Jurkat, Clone E6-1 (cell line): ENCODE data around the gene GLIPR1L2.
"Not testable (repeated sequence)": the region's sequence is repeated elsewhere in the genome, so short reads cannot be mapped to it uniquely, and the experiment has no call there.

ENCODE experiments used
- DNase-seq: peaks from one replicate; pipeline ENCODE4 v3.0.0-alpha.2; 2011; ENCODE audit warnings: low read depth, low spot score
- H3K4me3 ChIP-seq: 2 replicates; pipeline ENCODE4 v1.5.1; 2011; ENCODE audit warnings: mild to moderate bottlenecking, low read length, control low read depth, moderate library complexity

Gene GLIPR1L2

DNA sequence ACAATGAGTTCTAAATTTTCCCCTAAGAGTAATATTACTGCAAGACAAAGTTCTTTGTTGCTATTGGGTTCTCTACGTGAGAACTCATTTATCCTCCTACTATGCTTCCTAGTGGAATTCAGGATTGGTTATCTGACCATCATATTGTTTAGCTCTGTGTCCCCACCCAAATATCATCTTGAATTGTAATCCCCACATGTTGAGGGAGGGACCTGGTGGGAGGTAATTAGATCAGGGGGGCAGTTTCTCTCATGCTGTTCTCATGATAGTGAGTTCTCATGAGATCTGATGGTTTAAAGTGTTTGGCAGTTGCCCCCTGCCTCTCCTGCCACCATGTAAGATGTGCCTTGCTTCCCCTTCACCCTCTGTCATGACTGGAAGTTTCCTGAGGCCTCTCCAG, 36.6 kb downstream of the GLIPR1L2 start:
- H3K4me3 ChIP-seq, result no peak overlapping the region
- DNase-seq, result no peak

DNA sequence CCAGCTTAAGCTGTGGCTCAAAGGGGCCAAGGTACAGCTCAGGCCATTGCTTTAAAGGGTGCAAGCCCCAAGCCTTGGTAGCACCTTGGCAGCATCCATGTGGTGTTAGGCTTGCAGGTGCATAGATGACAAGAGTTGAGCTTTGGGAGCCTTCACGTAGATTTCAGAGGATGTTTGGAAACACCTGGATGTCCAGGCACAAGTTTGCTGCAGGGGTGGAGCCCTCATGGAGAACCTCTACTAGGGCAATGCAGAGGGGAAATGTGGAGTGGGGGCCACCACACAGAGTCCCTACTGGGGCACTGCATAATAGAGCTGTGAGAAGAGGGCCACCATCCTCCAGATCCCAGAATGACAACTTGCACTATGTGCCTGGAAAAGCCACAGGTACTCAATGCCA, 37.9 kb downstream of the GLIPR1L2 start:
- no peak for DNase-seq
- no peak overlapping the region for H3K4me3 ChIP-seq

DNA sequence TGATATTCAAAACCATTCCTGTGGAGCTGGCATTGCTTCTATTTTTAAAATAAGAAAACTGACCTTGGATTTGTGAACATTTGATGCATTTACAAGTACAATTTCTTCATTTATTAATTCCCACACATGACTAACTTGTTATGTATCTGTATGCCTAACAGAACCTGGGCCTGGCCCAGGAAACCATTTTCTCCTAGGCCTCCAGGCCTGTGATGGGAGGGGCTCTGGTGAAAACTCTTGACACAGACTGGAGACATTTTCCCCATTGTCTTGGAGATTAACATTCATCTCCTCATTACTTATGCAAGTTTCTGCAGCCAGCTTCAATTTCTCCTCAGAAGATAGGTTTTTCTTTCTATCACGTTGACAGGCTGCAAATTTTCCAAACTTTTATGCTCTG, 42.0 kb downstream of the GLIPR1L2 start:
- DNase-seq, result no peak

DNA sequence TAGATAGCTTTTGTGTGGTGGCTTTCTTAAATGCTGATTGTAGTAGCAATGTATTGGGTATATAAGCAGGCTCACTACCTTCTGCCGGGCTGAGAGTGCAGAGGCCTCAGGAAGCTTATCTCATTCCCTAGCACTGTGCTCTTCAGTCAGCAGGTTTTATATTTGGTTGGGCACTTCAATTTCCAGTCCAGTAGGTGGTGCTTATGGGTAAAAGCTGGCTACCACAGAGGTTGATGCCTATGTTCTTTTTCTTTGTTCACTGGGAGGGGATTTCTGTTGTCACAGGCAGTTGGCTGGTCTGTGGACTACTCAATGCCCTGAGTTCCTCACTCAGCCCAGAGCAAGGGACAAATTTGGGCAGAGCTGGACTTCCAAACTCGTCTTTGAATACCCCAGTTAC, 46.7 kb downstream of the GLIPR1L2 start:
- no peak overlapping the region for H3K4me3 ChIP-seq
- DNase-seq, result no peak

More for the DNA sequence above, 42.0 kb downstream of the GLIPR1L2 start:
- no peak overlapping the region for H3K4me3 ChIP-seq

DNA sequence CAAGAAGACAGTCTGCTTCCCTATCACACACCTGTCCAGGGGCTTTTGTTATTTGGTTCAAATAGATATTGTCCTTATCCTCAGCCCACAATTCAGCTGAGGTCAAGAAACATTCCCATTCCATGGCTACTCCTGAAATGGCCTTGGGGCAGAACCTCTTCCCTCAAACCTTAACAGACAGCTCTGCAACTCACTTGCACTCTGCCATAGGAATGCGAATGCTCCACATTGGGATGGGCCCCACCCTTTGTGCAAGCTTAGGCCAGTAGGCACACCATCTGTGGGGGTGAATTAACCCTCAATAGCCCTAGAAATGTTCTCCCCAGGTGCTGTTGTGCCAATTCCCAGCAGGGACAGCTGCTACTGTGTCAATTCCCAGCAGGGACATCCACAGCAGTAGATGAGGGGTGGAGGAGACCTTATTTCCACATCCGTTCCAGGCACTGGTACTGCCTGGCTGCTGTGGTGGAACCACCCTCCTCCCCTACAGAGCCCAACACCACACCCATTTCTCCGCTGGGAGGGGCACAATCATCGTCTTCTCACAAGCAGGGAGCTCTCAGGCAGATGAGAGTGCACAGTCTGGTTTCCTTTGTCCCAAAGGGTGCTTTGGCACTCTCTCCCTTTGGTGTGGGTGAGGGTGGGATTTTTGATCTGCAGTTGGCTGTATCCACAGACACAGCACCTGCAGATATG, 47.3 kb downstream of the GLIPR1L2 start:
- peak; percentile 93 for DNase-seq
- no peak overlapping the region for H3K4me3 ChIP-seq

DNA sequence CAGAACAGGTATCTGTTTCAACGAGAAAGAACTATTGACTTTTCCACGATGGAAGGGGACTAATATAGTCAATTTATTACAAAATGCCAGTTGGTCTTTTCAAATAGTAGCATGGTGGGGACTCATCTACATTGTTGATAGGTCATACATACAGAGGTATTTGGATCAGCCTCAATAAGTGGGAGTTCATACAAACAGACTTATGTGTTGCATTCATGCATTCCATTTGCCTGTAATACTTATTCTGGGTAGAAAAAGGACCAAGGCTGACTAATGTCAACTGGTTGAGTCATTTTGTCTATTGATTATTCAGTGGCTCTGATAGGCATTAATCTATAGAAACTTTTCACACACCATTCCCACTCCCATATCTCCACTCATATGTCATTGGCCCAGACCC, 48.2 kb downstream of the GLIPR1L2 start:
- no peak for DNase-seq
- H3K4me3 ChIP-seq, result no peak overlapping the region

DNA sequence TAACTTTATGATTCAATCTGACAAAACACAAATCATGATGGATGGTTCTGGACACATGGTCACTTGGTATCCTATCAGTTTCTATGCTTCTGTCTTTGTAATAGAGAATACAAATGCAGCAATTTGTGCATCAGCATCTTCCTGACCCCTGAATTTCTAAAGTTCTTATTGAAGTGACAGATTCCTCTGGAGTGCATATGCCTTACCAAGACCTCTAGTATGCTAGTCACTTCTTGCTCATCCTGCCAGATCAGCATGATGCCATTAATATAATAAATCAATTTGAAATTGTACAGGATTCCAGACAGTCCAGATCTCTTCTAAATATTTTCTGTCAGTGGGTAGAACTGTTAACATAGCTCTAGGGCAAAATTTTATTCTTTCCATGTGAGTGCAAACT, 49.0 kb downstream of the GLIPR1L2 start:
- DNase-seq, result no peak
- no peak overlapping the region for H3K4me3 ChIP-seq

DNA sequence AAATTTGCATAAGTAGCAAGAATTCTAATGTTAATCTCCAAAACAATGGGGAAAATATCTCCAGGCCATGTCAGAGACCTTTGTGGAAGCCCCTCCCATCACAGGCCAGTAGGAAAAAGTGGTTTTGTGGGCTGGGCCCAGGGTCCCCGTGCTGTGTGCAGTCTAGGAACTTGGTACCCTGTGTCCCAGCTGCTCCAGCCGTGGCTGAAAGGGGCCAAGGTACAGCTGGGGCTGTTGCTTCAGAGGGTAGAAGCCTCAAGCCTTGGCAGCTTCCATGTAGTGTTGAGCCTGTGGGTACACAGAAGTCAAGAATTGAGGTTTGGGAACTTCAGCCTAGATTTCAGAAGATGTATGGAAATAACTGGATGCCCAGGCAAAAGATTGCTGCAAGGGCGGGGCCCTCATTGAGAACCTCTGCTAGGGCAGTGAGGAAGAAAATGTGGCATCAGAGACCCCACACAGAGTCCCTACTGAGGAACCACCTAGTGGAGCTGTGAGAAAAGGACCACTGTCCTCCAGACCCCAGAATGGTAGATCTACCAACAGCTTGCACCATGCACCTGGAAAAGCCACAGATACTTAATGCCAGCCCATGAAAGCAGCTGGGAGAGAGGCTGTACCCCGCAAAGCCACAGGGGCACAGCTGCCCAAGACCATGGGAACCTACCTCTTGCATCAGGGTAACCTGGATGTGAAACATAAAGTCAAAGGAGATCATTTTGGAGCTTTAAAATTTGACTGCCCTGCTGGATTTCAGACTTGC, 51.0 kb downstream of the GLIPR1L2 start:
- peak; percentile 87 for DNase-seq
- not testable (repeated sequence) for H3K4me3 ChIP-seq

DNA sequence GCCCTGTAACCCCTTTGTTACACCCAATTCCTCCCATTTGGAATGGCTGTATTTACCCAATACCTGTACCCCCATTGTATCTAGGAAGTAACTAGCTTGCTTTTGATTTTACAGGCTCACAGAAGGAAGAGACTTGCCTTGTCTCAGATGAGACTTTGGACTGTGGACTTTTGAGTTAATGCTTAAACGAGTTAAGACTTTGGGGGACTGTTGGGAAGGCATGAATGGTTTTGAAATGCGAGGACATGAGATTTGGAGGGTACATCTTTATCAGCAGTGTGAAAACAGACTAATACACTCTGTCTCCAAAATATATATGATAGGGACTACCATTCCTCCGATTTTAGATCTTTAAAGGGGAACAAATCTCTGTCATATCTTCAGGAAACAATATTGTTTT, 51.6 kb downstream of the GLIPR1L2 start:
- not testable (repeated sequence) for DNase-seq, H3K4me3 ChIP-seq

DNA sequence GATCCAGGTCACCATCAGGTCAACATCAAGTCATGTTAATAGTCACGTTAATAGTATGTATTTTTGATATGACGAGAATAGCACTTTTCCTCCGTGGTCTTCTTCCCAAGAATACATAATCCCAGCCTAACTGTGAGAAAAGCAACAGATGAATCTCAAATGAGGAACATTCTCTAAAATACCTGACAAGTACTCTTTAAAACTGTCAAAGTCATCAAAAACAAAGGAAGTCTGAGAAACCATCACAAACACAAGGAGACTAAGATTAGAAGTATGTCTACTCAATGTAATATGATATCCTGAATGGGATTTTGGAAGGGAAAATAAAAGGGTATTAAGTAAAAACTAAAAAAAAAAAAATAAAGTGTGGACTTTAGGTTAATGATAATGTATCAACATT, 52.8 kb downstream of the GLIPR1L2 start:
- H3K4me3 ChIP-seq, result no peak overlapping the region
- no peak for DNase-seq

DNA sequence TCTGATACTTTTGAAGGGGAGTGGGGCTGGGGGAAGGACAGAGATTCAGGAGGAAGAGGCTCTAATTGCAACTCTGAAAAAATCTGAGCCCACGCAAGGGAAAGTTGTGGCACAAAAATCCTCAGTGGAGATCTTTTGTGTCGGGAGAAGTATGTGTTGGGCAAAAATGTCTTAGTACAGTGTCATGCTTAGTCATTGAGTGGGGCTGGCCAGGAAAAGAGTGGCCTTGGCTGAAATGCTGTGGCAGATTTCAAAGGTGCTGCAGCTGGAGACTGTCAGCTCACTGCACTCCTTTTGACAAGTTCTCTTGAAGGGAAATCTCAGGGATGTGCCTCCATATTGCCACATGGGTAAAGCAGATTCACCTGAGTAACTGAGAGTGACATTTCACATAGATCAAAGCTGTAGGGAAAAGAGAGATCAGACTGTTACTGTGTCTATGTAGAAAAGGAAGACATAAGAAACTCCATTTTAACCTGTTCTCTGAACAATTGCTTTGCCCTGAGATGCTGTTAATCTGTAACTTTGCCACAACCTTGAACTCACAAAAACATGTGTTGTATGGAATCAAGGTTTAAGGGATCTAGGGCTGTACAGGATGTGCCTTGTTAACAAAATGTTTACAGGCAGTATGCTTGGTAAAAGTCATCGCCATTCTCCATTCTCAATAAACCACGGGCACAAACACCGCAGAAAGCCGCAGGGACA, 53.7 kb downstream of the GLIPR1L2 start:
- DNase-seq, result no peak
- no peak overlapping the region for H3K4me3 ChIP-seq

DNA sequence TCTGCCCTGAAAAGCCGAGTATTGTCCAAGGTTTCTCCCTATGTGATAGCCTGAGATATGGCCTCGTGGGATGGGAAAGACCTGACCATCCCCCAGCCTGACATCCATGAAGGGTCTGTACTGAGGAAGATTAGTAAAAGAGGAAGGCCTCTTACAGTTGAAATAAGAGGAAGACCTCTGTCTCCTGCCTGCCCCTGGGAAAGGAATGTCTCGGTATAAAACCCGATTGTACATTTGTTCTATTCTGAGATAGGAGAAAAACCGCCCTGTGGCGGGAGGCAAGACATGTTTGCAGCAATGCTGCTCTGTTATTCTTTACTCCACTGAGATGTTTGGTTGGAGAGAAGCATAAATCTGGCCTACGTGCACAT, 54.2 kb downstream of the GLIPR1L2 start:
- DNase-seq, H3K4me3 ChIP-seq: not testable (repeated sequence)

DNA sequence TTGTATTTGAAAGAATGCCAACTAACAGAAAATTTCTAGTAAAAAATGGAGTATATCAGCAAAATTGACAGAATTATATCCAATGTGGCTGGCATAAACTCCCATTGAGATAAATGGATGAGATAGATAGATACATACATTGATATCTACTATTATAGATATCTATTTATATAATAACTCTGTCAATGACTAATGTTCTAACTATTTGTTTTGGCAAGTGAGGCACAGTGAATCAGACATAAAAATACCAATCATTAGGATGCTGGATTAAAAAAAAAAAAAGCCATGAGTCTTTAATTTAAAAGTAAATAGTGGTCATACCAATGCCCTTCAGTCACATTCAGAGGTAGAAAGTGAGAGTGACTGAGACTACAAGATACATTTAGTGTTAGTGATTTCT, 56.0 kb downstream of the GLIPR1L2 start:
- no peak for DNase-seq
- H3K4me3 ChIP-seq, result no peak overlapping the region

DNA sequence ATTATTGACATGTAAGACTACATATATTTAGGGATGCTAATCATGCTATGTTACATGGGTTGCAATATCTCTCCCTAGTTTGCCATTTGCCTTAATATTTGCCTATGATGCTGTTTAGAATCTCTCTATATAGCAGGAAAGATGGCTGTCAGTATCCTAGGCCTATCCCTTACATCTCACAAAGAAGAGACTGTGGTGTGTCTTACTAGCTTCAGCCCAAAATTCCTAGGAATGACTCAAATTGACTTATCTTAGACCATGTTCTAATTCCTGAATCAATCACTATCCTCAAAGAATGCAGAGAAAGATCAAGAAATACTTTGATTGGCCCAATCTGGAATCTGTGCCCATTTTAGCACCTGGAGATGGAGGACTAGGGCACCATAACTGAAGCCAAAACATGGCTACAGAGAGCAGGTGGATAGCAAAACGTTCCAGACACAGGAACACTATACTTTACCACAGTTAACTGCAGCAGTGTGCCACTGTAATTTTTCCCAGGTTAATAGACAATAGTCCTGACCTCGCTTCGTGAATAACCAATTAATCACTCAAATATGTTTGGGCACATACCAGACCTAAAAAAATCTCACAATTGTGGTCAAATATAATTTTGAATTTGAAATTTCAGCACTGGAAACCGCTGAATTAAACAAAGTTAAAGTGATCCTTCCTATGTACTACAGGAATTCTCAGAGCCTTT, 57.0 kb downstream of the GLIPR1L2 start:
- no peak for DNase-seq
- no peak overlapping the region for H3K4me3 ChIP-seq

DNA sequence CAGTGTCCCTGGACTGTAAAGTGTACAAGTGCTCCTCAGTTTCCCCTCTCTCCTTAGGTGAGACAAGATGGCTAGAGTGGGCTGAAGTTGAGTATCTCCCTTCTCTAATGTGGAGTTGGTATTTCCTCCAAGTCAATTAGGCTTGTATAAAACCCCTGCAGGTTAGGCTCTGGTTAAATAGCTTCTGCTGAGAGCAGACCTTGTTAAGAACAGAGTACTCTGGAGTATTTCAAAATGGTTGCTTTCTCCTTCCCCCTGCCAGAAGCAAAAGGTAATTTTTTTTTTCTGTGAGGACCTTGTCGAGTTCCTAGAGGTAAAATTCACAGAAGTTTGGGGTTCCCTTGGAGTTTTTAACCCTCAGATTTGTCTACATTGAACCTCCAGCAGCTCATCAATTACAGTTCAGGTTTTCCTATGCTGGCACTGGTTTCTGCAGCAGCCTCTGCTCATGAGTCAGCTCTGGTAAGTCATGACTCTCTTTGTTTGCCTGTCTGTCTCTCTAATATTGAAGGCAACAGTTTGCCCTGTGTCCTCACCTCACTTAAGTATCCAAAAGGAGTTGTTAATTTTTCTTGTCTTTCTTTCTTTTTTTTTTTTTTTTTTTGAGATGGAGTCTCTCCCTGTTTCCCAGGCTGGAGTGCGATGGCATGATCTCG, 61.9 kb downstream of the GLIPR1L2 start:
- DNase-seq, result no peak
- H3K4me3 ChIP-seq, result no peak overlapping the region

DNA sequence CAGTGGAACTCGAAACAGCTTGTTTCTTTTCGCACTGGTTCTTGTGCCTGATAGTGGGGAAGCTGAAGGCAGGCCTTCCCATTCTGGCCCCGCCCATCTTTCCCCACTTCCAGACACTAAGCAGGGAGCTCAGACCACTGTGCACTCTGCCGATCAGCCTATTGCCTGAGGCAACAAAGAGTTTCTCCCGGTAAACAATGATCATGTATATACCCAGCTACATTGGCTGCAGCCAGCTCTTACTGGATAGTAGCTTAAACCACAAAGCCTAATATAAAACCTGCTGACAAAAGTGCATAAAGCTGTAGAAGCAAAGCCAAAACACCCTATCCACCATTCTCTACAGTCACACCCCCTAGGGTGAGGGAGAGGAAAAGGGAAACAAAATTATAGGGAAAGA, 65.0 kb downstream of the GLIPR1L2 start:
- DNase-seq, result no peak
- no peak overlapping the region for H3K4me3 ChIP-seq

DNA sequence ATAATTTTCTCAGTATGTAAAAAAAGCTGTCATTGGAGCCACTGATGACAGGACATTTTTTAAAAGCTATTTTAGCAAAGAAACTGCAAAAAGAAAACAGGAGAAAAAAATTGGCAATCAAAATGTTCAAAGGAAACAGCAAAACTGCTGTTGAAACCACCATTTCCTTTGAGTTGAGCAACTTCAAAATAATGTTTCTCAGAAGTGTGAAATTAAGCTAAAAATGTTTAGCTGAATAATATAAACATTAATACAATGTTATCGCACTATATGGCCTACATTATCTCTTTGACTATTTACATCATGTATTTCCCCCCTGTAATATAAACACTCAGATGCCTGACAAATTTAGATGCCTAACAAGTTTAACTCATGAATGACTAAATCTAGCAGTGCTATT, 66.3 kb downstream of the GLIPR1L2 start:
- no peak overlapping the region for H3K4me3 ChIP-seq
- peak; percentile 62 for DNase-seq

DNA sequence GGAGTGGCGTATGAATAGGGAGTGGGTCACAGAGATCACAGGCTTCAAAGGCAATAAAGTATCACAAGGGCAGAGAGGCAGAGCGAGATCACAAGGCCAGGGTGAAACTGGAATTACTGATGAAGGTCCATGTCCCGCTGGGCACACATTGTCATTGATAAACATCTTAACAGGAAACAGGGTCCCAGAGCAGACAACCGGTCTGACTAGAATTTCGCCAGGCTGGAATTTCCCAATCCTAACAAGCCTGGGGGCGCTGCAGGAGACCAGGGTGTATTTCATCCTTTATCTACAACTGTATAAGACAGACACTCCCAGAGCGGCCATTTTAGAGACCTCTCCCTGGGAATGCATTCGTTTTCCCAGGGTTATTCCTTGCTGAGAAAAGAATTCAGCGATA, 67.0 kb downstream of the GLIPR1L2 start:
- H3K4me3 ChIP-seq, DNase-seq: not testable (repeated sequence)

DNA sequence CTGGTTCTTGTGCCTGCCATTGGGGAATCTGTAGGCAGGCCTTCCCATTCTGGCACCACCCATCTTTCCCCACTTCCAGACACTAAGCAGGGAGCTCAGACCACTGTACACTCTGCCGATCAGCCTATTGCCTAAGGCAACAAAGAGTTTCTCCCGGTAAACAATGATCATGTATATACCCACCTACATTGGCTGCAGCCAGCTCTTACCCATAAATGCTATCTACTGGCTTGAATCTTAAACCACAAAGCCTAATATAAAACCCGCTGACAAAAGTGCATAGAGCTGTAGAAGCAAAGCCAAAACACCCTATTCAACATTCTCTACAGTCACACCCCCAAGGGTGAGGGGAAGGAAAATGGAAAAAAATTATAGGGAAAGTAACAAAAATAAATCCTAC, 68.9 kb downstream of the GLIPR1L2 start:
- H3K4me3 ChIP-seq, result no peak overlapping the region
- no peak for DNase-seq
